SKM-1 treated with dmso at 0.1 percent for 144 hours (cell line): Measurements from ENCODE around the gene MCOLN3.

Experiments used
- DNase-seq: peaks from one replicate; lab custom pipeline; 2025; ENCODE audit not compliant: unreplicated experiment; lab: John Stamatoyannopoulos, UW

The MCOLN3 gene, protein sequence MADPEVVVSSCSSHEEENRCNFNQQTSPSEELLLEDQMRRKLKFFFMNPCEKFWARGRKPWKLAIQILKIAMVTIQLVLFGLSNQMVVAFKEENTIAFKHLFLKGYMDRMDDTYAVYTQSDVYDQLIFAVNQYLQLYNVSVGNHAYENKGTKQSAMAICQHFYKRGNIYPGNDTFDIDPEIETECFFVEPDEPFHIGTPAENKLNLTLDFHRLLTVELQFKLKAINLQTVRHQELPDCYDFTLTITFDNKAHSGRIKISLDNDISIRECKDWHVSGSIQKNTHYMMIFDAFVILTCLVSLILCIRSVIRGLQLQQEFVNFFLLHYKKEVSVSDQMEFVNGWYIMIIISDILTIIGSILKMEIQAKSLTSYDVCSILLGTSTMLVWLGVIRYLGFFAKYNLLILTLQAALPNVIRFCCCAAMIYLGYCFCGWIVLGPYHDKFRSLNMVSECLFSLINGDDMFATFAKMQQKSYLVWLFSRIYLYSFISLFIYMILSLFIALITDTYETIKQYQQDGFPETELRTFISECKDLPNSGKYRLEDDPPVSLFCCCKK

DNA sequence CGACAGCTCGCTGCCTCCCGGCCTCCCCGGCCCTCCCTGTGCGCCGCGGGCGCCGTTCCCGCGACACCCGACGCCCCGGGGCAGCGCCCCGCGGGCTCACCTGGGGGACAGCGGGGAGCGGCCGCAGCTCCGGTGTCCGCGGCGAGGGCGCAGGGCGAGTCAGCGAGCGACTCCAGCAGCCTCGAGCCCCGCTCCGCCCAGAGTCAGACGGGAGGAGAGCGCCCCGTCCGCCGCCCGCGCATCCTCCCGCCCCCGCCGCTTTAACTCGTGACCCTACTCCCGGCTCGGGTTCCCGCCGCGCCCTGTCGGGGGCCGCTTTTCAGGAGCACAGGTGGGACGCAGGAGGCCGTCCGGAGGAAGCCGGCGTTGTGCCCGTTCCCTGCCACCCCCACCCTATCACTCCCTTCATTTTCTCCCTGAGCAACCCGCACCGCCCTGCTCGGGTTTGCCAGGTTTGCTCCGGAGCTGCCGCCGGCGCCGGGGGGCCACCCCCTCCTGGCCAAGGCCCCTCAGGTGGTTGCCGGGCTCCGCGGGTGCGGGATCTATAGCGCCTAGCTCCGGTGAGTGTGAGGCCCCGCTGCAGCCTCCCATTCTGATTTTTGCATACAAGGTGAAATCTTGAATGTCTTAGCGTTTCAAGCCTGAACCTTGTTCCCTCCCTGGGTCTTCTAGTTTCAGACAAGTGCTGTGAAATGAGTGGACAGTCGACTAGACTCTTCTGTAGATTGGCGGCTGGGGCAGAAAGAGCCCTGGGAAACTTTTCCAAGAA is at the start of gene MCOLN3:
TSS of gene MCOLN3 (minus strand) at position 205 of the 769 bp plus-strand sequence. CDS start 3,140 bp downstream, outside the sequence.
- DNase-seq, result peak; percentile 7

DNA sequence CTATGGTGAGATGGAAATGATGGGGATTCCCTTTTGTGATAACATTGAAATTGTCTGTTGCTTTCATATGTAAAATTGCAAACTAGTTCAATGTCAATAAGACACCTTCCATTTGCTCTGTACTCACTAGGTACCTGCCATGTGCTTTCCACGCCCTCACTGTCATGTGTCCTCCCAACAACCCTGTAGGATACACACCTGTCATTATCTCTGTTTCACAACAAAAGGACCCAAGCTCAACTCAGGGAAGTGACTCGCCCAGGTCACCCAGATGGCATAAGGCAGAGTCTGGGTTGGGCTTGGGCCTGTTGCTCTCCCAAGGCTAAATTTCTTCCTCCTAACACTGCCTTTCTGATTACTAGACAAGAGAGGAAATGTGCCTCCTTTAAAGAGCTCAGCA is 45.3 kb upstream of the MCOLN3 start:
- DNase-seq, result no peak

DNA sequence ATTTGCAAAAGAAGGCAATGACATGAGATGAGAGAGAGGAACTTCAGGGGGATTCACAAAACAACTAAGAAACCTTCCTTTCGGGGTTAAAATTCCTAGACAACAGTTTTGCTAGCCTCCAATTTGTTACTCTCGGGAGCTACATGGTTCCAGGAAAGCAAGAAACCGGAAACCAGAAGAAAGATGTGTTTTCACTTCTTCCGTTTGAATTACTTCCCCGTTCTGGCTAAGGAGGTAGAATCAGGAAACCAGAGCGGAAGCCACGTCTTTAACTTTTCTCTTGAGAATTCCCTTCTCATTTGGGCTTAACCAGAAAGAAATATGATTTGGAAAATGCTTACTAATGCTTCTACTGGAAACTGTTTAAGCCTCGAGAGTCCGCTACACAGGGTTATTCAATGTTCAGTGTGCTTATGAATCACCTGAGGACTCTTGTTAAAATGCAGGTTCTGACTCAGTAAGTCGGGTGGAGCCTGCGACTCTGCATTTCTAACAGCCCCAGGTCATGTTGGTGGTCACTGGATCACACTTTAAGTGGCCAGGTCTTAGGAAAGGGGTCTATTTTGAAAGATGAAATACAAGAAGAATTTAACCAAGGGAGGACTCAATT is 43.5 kb upstream of the MCOLN3 start:
- DNase-seq, result peak; percentile 31

DNA sequence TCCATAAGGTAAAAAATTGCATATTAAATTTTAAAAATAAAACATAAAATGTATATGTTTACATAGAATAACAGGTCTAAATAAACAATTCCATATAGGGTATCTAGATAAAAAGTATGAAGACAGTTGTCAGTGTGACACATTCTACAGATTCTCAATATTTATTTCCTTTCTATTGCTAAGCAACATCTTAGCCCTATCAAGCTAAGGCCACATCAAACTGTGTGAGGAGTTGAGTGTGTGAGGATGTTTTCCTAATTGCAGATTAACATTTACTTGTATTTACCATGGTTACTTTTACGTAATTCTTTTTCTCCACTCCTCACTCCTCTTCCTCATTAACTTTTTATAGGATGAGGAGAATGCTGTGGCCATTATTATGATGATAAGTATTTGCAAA is 41.9 kb upstream of the MCOLN3 start:
- DNase-seq, result no peak

DNA sequence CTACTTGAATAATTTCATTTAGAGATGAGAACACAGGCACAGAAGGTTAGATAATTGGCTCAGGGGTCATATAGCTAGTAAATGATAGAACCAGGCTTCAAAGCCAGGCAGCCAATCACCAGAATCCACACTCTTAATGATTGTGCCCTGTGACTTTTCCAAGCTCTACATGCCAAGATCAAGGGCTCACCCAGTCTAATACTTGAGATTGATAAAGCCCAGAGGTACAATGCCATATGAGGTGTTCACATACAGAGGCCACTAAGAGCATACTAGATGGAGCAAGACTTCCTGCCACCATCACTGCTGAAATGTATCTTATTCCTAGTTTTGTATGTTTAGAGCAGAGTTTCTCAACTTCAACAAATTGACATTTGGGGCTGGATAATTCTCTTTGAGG is 40.9 kb upstream of the MCOLN3 start:
- DNase-seq, result no peak

DNA sequence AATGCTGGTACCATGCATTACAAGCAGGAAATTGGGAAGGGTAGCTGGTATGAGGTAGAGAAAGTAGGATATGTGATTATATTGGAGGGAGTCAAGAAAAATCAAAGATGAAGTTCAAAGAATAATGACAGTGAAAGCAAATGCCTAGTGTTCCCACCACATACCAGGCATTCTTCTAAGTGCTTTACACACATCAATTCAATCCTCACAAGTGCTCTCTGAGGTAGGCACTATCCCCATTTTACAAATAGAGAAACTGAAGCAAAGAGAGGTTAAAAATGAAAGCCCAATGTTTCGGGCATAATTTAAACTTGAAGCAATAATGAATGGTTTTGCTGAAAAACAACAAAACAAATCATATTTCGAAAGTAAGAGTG is 40.1 kb upstream of the MCOLN3 start:
- no peak for DNase-seq

DNA sequence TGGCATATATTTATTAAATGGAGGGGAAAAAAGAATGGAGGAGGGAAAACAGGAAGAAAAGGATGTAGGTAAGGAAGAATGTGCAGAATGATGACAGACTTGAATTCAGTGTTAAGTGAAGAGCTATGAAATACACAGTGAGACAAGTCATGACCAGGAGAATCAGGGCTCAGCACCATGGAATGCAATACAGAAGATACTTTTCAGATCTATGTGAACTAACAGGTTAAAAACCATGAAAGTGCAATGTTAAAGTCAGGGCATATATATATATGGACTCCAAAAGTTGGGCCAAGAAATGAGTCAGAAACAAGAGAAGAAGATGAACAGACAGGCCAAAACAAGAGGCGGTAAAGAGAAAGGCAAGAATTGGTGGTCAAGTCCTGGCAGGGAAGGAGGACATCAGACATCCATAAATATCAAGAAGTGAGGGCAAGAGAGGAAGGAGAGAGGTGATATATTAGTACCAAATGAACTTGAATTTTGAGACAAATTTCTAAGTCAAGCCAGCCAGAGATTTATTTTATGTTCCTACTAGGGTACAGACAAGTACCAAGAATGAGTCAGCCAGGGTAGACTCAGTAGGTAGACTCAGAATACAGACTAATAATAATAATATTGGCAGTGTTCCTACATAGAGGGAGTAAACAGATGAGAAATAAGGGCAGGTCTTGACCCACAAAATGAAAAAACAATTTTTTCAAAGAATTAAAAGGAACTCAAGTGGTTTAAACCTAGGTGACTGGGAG is 39.5 kb upstream of the MCOLN3 start:
- DNase-seq, result no peak

DNA sequence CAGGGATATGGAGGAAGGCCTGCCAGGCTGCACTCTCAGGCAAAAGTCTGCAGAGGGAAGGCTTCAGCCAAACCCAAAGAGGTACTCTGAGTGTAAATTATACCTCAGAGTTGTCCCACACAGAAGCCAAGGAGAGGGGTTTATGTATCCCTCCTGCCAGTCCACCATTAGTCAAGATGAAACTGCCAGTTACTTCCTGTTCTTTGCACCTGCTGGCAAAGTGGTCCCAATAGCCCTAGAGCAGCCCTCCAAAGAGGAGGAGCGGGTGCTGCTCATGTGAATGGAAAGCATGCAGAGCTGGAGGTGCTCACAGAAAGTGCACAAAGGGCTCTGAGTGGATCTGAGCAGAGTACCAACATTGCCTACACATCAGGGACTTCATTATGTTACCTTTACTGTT is 37.1 kb upstream of the MCOLN3 start:
- DNase-seq, result no peak

DNA sequence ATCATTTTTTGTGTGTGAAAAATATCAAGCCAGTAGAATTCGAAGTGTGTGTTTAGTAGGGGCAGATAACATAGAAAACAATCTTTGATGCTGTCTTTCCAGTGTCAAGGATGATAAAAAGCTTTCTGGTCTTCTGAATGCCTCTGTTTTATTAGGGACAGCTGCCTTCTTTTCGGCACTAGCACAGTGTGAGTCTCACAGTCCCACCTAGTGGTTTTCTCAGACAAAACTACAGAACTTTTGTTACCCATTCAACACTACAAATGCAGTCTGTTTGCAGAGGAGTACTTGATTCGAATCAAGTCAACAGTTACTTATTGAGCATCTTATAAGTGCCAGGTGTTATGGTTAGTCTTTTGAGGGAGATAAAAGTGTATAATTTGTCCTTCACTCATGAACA is 30.6 kb upstream of the MCOLN3 start:
- no peak for DNase-seq

DNA sequence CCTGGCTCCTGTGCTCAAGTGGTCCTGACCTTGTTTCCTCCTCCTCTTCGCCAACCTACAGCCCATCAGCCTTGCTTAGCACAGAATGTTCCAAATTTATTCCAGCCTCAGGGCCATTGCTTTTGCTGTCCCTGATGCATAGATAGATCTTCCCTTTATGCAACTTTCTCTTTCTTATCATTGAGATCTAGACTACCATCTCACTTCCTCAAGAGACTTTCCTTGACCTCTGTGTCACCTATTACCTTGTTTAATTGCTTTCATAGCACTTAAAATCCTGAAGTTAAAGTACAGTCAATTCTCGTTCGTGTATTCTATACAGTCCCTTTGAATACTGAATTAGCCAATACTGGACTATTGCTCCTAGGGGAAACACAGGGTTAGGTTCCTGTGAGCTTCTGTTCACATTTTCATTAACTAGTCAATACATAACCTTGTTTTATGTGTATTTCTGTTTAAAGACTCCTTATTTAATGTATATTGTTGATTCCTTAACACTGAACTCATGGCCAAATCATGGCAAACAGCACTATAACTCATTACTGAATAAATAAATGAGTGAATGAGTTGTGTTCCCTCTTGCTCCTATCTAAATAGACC is 26.2 kb upstream of the MCOLN3 start:
- no peak for DNase-seq

DNA sequence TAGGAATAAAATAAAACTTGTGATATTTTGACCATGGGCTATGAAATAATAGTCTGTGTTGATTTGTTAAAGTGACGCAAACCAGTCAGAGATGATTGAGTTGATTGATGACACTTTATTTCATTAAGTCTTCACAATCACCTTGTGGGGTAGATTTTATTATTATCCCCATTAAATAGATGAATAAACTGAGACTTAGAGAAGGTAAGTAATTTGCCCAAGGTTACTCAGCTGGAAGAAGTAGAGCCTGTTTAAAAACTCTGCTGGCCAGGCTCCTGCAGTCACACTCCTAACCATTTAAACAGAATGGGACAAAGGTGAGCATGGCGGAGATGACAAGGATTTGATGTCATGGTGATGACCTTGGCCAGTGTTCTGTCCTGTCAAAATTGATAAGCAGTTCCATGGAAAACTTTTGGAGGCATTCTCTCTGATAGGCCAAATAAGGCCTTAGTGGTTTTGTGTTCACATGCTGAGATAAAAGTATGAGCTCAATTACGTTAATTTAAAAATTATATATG is 22.7 kb upstream of the MCOLN3 start:
- no peak for DNase-seq

DNA sequence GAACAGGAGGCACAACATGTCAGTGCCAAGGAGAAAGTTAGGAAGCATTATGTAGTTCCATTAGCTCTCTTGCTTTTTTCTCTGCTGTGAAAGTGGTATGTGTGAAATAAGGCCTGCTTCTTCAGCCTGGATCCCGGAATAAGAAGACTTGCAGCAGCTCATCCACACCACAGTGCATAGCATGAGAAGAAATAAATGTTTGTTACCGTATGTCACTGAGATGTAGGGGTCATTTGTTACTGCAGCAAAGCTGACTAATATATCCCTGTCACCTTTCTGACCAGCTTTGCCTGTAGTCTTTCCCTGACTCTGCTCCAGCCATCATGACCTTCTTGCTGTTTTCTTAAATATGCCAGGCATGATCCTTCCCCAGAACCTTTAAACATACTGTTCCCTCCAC is 20.5 kb upstream of the MCOLN3 start:
- DNase-seq, result no peak

DNA sequence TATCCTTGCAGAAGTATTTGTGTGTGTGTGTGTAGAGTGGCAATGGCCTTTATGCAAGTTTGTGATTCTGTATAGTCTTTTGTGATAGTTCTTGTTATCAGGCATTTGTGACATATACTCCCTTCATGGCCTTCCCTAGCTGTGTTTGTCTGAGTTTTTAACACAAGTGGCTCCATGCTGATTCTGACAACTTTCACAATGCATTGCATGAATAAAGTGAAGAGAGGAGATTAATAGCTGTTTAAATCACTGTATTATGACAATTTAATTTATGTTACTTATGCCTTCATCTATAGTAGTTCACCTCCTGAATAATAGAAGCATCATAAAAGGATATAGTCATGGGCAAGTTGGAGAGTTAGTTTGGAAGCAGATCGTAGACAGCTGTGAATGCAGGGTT is 17.2 kb upstream of the MCOLN3 start:
- no peak for DNase-seq

DNA sequence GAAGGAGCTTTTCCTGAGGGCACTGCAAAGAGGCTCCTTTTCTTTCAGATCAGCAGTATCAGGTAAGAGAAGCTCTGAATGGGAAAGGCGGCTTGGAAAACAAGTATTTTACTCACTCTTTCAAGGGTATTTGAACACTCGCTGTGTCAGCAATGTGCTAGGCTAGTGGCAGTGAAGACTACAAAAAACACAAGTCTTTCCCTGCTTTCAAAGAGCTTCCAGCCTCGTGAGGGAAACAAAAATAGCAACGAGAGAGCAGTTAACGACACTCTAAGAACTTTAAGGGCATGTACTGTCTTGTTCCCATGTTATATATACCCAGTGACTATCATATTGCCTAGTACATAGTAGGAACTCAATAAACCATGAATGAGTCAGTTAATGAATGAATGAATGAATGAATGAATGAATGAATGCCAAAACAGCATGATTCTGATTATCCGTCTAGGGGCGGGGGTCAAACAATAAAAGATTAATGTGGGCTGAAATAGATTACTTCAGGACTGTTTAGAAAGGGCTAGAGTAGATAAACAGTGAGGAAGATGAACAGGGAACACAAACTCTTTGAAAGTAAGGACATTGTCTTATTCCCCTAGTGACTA is 14.2 kb upstream of the MCOLN3 start:
- no peak for DNase-seq

DNA sequence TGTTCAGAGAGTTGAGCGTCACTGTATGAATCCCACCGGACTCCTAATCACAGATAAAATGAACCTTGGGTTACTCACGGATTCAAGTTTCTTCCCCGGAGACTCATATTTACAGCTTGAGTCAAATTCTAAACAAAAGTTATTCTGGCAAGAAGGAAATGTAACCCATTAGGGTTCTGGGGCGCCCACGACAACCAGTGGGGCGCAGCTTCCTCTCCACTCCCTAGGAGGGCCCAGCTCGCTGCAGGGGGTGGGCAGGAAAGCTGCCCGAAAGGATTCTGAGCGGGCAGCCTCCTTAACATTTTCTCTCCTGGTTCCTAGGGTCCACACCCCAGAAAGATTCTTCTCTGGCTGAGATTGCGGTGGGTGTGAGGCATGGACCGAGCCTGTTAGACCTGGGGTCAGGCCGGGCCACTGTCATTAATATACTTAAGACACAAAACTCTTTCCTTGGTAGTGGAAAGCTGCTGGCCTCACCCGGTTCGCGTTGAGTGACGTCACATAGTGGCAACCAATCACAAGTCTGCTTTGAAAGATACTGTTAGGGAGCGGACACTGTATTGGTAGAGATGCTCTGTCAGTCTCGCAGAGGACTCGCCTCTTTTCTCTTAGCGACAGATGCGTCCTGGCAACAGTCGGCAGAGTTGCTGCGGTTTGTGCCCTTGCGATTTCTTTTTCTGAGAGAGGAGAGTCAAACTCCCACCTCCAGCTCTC is 13.6 kb upstream of the MCOLN3 start:
- peak; percentile 64 for DNase-seq

DNA sequence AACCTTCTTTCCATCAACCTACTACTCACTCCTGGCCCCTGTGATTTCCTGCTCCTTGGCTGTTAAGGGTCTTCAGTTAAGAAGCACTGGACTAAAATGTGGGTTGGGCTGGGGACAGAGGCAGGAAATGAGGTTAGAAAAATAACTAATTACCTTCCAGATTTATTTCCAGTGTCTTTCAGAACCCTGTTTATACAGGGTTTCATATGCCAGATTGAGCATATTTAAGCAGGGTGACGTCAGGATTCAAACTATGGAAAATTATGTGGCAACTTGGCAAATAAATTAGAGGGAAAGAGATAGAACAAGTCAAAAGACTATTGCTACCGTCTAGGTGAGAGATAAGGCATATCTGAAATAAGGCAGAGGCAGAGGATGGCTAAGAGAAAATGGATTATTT is 11.7 kb upstream of the MCOLN3 start:
- no peak for DNase-seq

DNA sequence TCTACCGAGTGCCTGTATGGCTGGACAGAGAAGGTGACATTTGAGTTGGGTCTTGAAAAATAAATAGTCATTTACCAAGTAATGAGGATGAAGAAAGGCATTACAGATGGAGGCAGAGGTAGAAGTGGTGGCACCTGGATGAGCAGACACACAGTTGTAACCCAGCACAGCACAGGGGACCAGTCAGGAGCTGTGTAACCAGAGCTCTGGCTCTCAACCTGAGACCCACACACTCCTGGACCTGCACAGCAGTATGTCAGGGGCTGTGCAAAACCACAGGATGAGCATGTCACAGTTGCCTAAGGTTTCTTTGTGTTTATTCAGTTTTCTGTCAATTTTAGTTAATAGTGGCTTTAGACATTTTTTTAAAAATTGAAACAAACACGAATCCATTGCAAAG is 11.3 kb upstream of the MCOLN3 start:
- DNase-seq, result no peak

DNA sequence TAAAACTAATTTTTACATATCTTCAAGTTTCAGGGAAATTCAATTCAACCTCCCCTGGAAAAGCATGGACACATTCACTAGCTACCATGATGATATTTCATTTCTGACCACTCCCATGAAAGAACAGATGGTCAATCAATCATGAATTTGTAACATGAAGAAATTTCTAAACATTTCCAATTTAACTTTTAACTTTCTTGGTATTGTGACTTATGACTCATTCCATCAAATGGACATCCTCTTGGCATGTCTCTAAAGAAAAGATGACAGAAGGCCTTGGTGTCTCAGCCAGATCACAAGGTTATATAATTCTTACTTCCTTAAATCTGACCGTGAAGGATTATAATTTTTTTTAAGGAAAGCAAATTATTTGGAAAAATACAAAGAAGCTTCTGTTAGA is 10.5 kb upstream of the MCOLN3 start:
- no peak for DNase-seq

DNA sequence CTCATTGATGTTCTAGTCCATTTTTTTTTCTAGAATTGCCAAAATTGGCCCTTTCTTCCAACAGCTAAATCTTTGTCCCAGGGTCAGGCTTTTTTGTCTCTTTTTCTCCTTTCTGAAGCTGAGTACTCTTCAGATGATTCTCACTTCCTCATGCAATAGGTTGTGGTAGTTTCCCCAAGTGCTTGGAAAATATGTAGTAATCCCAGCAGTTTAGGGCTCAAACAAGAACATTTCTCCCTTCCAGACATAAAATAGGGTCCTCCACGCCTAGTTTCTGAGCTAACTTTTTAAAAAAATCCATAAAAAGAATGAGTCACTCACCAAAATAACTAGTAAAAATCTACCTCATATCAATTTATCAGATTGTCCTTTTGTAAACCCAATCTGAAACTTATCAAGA is 10.0 kb upstream of the MCOLN3 start:
- DNase-seq, result peak; percentile 29
